Activated CD4-positive, alpha-beta T cell treated with anti-CD3 and anti-CD28 coated beads, Interleukin-2, amount 10 ng/mL, durations not matched to agents 7 days and 5 days (primary cell): ENCODE measurements around the gene LAMA3. TPM values are rescaled to one million over a fixed set of nuclear protein-coding genes. Genes with fewer than 3 reads are reported as not detected.

Experiments
- CTCF ChIA-PET: fragments of 350-600 bp; sonication (Branson Sonifier 250); formaldehyde crosslinking; loops from one replicate; lab custom pipeline; 2021; ENCODE audit warnings: antibody characterized with exemption; lab: Charles Lee
- POLR2A ChIA-PET: fragments of 350-600 bp; sonication (Branson Sonifier 250); formaldehyde crosslinking; loops from one replicate; lab custom pipeline; 2021; ENCODE audit warnings: antibody characterized with exemption; lab: Charles Lee
- DNase-seq: peaks from one replicate; pipeline ENCODE4 v3.0.0-alpha.2; 2020
- H3K27ac Mint-ChIP-seq: one replicate; pipeline ENCODE4 v1.8.0; 2021; ENCODE audit warnings: mild to moderate bottlenecking, moderate library complexity, mixed read lengths
- H3K27me3 Mint-ChIP-seq: one replicate; pipeline ENCODE4 v1.8.0; 2021; ENCODE audit warnings: mixed read lengths
- H3K36me3 Mint-ChIP-seq: one replicate; pipeline ENCODE4 v1.8.0; 2021; ENCODE audit warnings: low read depth, mixed read lengths
- H3K4me1 Mint-ChIP-seq: one replicate; pipeline ENCODE4 v1.8.0; 2021; ENCODE audit warnings: mixed read lengths
- H3K4me3 Mint-ChIP-seq: one replicate; pipeline ENCODE4 v1.8.0; 2021; ENCODE audit warnings: mild to moderate bottlenecking, moderate library complexity, mixed read lengths
- H3K9me3 Mint-ChIP-seq: one replicate; pipeline ENCODE4 v1.8.0; 2021; ENCODE audit warnings: mixed read lengths
- total RNA-seq, 2 experiments: library from RNA; stranded (reverse); gene quantifications; one replicate each; pipeline ENCODE4 v1.2.3, GENCODE V29; 2021

LAMA3 gene
- total RNA-seq, 2 experiments from 2014 or later, result 0.20 to 0.54 TPM

- Mint-ChIP-seq H3K27me3 (peaks cover 4% of the 10 kb centered on the region), H3K4me1 (peaks cover 81% of the 10 kb centered on the region), H3K27ac (peak overlapping the region; percentile 87), H3K9me3 (no peaks in the 10 kb centered on the region), H3K36me3 (peaks cover 8% of the 10 kb centered on the region), H3K4me3 (no peak overlapping the region)
- CTCF ChIA-PET, result interaction anchor here (0.5 to 1.2 kb wide), 3 partner anchors 11 to 169 kb away, joined by 3 to 5 read pairs (median 4); no protein-coding TSS in a partner anchor
- no peak for DNase-seq
- POLR2A ChIA-PET, result no interaction called here
These were observed 250.1 kb downstream of the LAMA3 start for GRCh38 chr18:23939366-23939765.

- DNase-seq, result no peak
- no peak overlapping the region for H3K27ac Mint-ChIP-seq
- no peak overlapping the region for H3K4me3 Mint-ChIP-seq
- H3K4me1 Mint-ChIP-seq, result peaks cover 78% of the 10 kb centered on the region
- no peaks in the 10 kb centered on the region for H3K9me3 Mint-ChIP-seq
- ChIA-PET POLR2A (no interaction called here), CTCF (interaction anchor here (0.8 to 2.1 kb wide), 5 partner anchors 11 to 19 kb away, joined by 3 to 7 read pairs (median 4); no protein-coding TSS in a partner anchor)
- peaks cover 6% of the 10 kb centered on the region for H3K27me3 Mint-ChIP-seq
- peaks cover 8% of the 10 kb centered on the region for H3K36me3 Mint-ChIP-seq
These were observed 250.6 kb downstream of the LAMA3 start for GRCh38 chr18:23939896-23940295.

- no peak overlapping the region for H3K4me3 Mint-ChIP-seq
- peaks cover 4% of the 10 kb centered on the region for H3K36me3 Mint-ChIP-seq
- H3K4me1 Mint-ChIP-seq, result peaks cover 64% of the 10 kb centered on the region
- DNase-seq, result no peak
- peaks cover 11% of the 10 kb centered on the region for H3K27me3 Mint-ChIP-seq
- peak overlapping the region; percentile 32 for H3K27ac Mint-ChIP-seq
- ChIA-PET CTCF (interaction anchor here (1.2 to 2.1 kb wide), 2 partner anchors 14 to 29 kb away, joined by 3 to 7 read pairs; no protein-coding TSS in a partner anchor), POLR2A (no interaction called here)
- H3K9me3 Mint-ChIP-seq, result no peaks in the 10 kb centered on the region
These were observed 252.5 kb downstream of the LAMA3 start for GRCh38 chr18:23941791-23942190.

- Mint-ChIP-seq H3K27ac (peak overlapping the region; percentile 86), H3K4me1 (peaks cover 52% of the 10 kb centered on the region), H3K9me3 (no peaks in the 10 kb centered on the region), H3K36me3 (peaks cover 4% of the 10 kb centered on the region), H3K4me3 (peak overlapping the region; percentile 40), H3K27me3 (peaks cover 11% of the 10 kb centered on the region)
- DNase-seq, result peak; percentile 69
- ChIA-PET POLR2A (no interaction called here), CTCF (interaction anchor here (0.7 to 1.3 kb wide), 3 partner anchors 9 to 50 kb away, joined by 3 to 4 read pairs (median 3); no protein-coding TSS in a partner anchor)
These were observed 253.9 kb downstream of the LAMA3 start for GRCh38 chr18:23943104-23943503.

- Mint-ChIP-seq H3K4me3 (no peak overlapping the region), H3K27me3 (peaks cover 11% of the 10 kb centered on the region), H3K27ac (peak overlapping the region; percentile 52), H3K4me1 (peaks cover 43% of the 10 kb centered on the region), H3K36me3 (no peaks in the 10 kb centered on the region), H3K9me3 (no peaks in the 10 kb centered on the region)
- no peak for DNase-seq
- POLR2A ChIA-PET, result no interaction called here
- CTCF ChIA-PET, result interaction anchor here (1.1 to 1.3 kb wide), 2 partner anchors 11 to 49 kb away, joined by 3 read pairs; no protein-coding TSS in a partner anchor
These were observed 254.8 kb downstream of the LAMA3 start for GRCh38 chr18:23943903-23944624.

GRCh38 chr18:23945416-23946079 lies 256.3 kb downstream of the LAMA3 start:
- ChIA-PET CTCF (interaction anchor here (0.9 kb wide), 1 partner anchor 16 kb away, joined by 3 read pairs; no protein-coding TSS in a partner anchor), POLR2A (no interaction called here)
- Mint-ChIP-seq H3K4me1 (peaks cover 40% of the 10 kb centered on the region), H3K27ac (no peak overlapping the region), H3K4me3 (no peak overlapping the region), H3K9me3 (no peaks in the 10 kb centered on the region), H3K27me3 (peaks cover 11% of the 10 kb centered on the region), H3K36me3 (no peaks in the 10 kb centered on the region)
- DNase-seq, result no peak

- ChIA-PET CTCF (interaction anchor here (0.9 to 2.2 kb wide), 4 partner anchors 9 to 31 kb away, joined by 3 to 7 read pairs (median 4); no protein-coding TSS in a partner anchor), POLR2A (no interaction called here)
- Mint-ChIP-seq H3K4me3 (no peak overlapping the region), H3K36me3 (no peaks in the 10 kb centered on the region), H3K27ac (no peak overlapping the region), H3K9me3 (no peaks in the 10 kb centered on the region), H3K27me3 (peaks cover 19% of the 10 kb centered on the region), H3K4me1 (peaks cover 10% of the 10 kb centered on the region)
- no peak for DNase-seq
These were observed 260.6 kb downstream of the LAMA3 start for GRCh38 chr18:23949863-23950262.

GRCh38 chr18:23950644-23951043 lies 261.4 kb downstream of the LAMA3 start:
- peaks cover 7% of the 10 kb centered on the region for H3K4me1 Mint-ChIP-seq
- CTCF ChIA-PET, result interaction anchor here (0.6 to 2.2 kb wide), 3 partner anchors 9 to 19 kb away, joined by 3 to 7 read pairs (median 3); no protein-coding TSS in a partner anchor

GRCh38 chr18:23951206-23951605 lies 262.0 kb downstream of the LAMA3 start:
- Mint-ChIP-seq H3K4me1 (peaks cover 5% of the 10 kb centered on the region), H3K36me3 (no peaks in the 10 kb centered on the region), H3K9me3 (no peaks in the 10 kb centered on the region), H3K27ac (no peak overlapping the region), H3K27me3 (peaks cover 17% of the 10 kb centered on the region), H3K4me3 (no peak overlapping the region)
- ChIA-PET POLR2A (no interaction called here), CTCF (interaction anchor here (0.6 to 1.4 kb wide), 4 partner anchors 11 to 106 kb away, joined by 3 read pairs; no protein-coding TSS in a partner anchor)
- no peak for DNase-seq

More at GRCh38 chr18:23950644-23951043, 261.4 kb downstream of the LAMA3 start:
- no peak for DNase-seq
- H3K4me3 Mint-ChIP-seq, result no peak overlapping the region
- peaks cover 15% of the 10 kb centered on the region for H3K27me3 Mint-ChIP-seq
- H3K9me3 Mint-ChIP-seq, result no peaks in the 10 kb centered on the region
- H3K27ac Mint-ChIP-seq, result no peak overlapping the region
- no peaks in the 10 kb centered on the region for H3K36me3 Mint-ChIP-seq
- POLR2A ChIA-PET, result no interaction called here

GRCh38 chr18:23953984-23954383 lies 264.7 kb downstream of the LAMA3 start:
- Mint-ChIP-seq H3K27ac (no peak overlapping the region), H3K4me1 (peaks cover 5% of the 10 kb centered on the region), H3K36me3 (no peaks in the 10 kb centered on the region), H3K27me3 (peaks cover 19% of the 10 kb centered on the region), H3K9me3 (no peaks in the 10 kb centered on the region), H3K4me3 (no peak overlapping the region)
- DNase-seq, result no peak
- POLR2A ChIA-PET, result no interaction called here
- CTCF ChIA-PET, result interaction anchor here (1.4 kb wide), 1 partner anchor 14 kb away, joined by 4 read pairs; no protein-coding TSS in a partner anchor

- H3K36me3 Mint-ChIP-seq, result no peaks in the 10 kb centered on the region
- no peak for DNase-seq
- no peaks in the 10 kb centered on the region for H3K9me3 Mint-ChIP-seq
- peaks cover 2% of the 10 kb centered on the region for H3K4me1 Mint-ChIP-seq
- no peak overlapping the region for H3K4me3 Mint-ChIP-seq
- peaks cover 20% of the 10 kb centered on the region for H3K27me3 Mint-ChIP-seq
- POLR2A ChIA-PET, result no interaction called here
- no peak overlapping the region for H3K27ac Mint-ChIP-seq
- CTCF ChIA-PET, result interaction anchor here (1.1 to 1.9 kb wide), 2 partner anchors 10 to 16 kb away, joined by 3 to 7 read pairs; no protein-coding TSS in a partner anchor
These were observed 267.2 kb downstream of the LAMA3 start for GRCh38 chr18:23956483-23956882.

- Mint-ChIP-seq H3K27me3 (peaks cover 15% of the 10 kb centered on the region), H3K27ac (no peak overlapping the region), H3K4me1 (peaks cover 2% of the 10 kb centered on the region), H3K9me3 (no peaks in the 10 kb centered on the region), H3K36me3 (no peaks in the 10 kb centered on the region), H3K4me3 (no peak overlapping the region)
- DNase-seq, result no peak
- ChIA-PET CTCF (interaction anchor here (0.9 to 1.8 kb wide), 2 partner anchors 13 to 40 kb away, joined by 3 to 7 read pairs; no protein-coding TSS in a partner anchor), POLR2A (interaction anchor here (0.6 kb wide), 1 partner anchor 46 kb away, joined by 6 read pairs; no protein-coding TSS in a partner anchor)
These were observed 268.8 kb downstream of the LAMA3 start for GRCh38 chr18:23958036-23958435.
